ENCODE results near the gene FAF2.

FAF2 gene

DNA sequence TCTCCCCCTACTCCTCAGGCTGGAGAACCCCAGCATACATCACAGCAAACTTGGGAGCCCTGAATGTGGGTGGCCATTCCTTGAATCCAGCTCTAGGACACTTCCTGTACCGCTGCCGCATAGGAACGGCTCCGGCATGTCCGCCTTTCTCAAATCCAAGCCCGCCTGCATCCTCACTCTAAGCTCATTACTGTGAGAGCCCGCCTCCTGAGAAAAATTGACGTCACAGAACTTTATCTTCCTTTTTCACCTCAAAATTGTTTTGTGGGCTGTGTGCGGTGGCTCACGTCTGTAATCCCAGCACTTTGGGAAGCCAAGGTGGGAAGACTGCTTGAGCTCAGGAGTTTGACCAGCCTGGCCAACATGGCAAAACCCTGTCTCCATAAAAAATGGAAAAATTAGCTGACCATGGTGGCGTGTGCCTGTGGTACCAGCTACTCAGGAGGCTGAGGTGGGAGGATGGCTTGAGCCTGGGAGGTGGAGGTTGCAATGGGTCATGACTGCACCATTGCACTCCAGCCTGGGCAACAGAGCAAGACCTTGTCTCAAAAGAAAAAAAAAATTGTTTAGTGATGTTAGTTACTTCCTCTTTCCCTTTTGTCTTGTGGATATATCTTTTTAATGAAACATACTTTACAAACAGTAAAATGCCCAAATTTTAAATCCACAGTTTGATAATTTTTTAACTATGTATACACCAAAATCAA, 66.2 kb downstream of the FAF2 start:
- no peak for DNase-seq

DNA sequence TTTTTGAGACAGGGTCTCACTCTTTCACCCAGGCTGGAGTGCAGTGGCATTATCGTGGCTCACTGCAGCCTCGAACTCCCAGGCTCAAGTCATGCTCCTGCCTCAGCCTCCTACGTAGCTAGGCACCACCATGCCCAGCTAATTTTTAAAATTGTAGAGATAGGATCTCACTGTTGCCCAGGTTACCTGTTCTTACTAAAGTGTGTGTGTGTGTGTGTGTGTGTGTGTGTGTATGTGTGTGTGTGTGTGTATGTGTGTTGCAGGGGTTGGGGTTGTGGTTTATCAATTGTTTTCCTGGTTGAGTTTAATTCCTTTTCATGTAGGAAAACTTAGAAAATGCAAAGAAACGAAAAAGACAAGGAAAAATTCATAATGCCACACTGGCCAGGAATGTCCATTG, 67.2 kb downstream of the FAF2 start:
- no peak for DNase-seq

DNA sequence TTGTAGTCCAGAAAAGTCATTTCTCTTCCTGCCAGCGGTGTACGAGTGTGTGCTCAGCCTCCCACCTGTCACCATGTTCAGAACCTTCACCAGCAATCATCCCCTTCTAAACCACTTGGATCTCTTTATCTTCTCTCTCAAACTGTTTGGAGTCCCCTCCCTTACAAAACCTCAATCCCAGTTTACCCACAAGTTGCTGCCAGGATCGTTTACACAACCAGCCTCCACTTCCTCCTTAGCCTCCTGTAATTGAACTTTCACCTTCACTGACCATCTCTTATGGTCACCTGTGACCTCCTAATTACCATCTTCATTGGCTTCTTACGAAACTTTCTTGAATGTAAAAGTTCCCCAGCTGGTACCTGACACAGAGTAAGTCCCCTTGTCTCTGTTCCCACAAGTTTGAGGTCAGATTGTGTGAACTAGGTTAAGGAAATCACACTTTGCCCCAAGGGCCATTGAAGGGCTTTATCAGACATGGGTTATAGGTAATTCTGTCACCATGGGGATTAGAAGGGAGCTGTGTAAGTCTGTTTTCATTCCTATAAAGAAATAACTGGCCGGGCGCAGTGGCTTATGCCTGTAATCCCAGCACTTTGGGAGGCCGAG, 69.0 kb downstream of the FAF2 start:
- no peak for DNase-seq

DNA sequence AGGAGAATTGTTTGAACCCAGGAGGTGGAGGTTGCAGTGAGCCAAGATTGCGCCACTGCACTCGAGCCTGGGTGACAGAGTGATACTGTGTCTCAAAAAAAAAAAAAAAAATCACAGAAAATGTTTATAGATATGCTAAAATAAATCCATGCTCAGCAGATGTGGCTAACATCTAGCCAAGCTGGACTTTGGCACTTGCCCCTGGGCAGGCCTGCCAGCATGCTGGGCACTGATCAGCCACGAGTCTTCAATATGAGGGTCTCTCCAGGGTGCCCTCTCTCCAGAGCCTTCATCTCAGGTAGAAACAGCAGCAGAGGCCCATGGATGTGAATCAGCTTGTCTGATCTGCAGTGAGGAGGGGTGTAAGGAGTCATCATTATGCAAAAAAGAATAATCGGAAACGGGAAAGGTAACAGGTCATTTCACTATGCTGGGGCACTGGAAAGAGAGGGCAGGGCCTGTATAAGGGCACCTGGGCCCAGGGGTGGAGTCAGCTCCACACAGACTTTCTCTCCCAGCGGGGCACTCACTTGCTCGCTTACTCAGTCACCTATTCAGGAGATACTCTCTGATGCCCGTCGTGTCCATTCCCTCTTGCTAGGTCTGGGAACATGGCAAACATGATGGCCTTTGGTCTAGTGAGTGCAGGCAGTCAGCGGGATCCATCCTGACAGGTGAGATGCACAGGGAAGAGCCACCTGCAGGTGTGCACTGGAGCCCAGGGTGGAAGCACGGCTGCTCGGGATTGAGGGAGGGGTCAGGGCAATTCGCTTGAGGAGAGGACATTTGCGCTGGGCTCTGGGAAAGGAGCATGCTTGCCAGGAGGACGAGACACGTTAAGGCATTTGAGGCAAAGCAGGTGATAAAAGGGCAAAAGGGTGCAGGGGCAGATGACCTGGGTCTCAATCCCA, 71.9 kb downstream of the FAF2 start:
- DNase-seq: no peak

DNA sequence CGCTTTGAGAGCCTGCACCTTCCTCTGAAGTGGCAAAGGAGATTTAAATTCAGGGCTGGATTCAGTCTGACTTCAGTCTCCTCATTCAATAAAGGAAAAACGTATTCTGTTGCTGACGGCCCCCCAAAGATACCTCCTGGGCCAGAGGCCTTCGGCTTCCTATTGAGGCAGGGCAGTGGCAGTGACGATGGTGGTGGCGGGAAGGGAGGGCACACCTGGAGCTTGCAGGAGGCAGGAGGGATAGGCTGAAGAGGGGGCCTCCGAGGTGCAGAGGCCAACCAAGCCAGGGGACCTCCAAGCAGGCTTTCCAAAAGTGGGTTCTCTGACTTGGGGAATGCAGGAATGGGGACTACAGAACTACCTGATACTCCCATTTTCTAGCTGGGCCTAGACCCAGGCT, 73.1 kb downstream of the FAF2 start:
- no peak for DNase-seq

DNA sequence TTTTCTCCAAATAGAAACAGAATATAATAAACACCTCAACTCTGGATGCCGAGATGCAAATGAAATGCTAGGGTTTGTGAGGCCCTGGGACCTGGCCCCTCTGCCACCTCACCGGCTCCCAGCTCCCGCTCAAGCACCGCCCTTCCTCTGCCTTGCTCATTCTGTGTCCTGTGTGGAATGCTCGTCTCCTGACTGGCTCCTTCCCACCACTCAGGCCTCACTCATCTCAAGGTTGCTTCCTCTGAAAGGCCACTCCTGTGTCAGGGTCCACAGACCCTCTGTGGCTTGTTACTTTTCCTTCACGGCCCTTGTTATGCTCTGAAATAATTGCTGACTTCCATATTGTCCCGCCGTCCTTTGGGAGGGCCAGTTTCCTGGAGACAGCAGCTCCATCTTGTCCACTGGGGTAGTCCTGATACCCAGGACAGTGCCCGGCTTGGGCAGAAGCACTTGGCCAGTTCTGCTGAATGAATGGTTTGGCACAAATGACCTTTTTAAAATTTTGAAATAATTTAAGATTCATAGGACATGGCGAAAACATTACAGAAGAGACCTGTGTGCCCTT, 73.6 kb downstream of the FAF2 start:
- DNase-seq: no peak

DNA sequence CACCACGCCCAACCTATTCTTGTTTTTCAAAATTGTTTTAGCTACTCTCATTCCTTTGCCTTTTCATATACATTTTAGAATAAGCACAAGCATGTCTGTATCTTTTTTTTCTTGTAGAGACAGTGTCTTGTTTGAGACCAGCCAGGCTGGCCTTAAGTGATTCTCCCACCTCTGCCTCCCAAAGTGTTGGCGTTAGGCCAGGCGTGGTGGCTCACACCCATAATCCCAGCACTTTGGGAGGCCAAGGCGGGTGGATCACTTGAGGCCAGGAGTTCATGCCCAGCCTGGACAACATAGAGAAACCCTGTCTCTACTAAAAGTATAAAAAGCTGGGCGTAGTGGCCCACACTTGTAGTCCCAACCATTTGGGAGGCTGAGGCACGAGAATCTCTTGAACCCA, 76.0 kb downstream of the FAF2 start:
- DNase-seq: no peak

DNA sequence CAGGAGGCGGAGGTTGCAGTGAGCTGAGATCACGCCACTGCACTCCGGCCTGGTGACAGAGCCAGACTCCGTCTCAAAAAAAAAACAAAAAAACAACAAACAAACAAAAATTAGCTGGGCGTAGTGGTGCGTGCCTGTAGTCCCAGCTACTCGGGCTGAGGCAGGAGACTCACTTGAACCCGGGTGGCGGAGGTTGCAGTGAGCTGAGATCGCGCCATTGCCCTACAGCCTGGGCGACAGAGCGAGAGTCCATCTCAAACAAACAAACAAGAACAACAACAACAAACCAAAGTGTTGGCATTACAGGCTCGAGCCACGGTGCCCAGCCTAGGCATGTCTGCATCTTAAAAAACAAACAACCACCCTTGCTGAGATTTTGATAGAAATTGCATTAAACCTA, 76.8 kb downstream of the FAF2 start:
- no peak for DNase-seq

DNA sequence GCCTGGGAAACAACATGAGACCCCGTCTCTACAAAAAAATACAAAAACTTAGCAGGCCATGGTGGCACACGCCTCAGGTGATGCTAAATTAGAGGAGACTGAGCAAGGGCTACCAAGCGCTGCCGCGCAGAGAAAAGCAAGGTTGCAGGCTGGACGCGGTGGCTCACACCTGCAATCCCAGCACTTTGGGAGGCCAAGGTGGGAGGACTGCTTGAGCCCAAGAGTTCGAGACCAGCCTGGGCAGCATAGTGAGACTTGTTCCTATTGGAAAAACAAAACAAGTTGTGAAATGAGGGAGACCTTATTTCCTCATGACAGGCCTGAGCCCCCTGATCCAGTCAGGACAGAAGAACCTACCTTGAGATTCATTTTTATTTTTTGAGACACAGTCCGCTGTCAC, 77.5 kb downstream of the FAF2 start:
- DNase-seq: no peak

DNA sequence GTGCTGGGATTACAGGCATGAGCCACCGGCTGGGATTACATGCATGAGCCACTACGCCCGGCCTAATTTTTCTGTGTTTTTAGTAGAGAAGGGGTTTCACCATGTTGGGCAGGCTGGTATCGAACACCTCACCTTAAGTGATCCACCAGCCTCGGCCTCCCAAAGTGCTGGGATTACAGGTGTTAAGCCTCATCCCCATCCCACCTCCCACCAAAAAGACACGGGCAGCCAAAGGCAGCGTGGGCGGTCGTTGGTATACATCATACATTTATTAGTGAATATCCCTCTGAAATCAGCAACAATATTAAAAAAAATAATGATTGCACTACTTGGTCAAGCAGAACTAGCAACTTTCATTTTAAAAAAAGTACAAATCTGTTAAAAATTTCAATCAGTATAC, 78.3 kb downstream of the FAF2 start:
- DNase-seq: no peak

DNA sequence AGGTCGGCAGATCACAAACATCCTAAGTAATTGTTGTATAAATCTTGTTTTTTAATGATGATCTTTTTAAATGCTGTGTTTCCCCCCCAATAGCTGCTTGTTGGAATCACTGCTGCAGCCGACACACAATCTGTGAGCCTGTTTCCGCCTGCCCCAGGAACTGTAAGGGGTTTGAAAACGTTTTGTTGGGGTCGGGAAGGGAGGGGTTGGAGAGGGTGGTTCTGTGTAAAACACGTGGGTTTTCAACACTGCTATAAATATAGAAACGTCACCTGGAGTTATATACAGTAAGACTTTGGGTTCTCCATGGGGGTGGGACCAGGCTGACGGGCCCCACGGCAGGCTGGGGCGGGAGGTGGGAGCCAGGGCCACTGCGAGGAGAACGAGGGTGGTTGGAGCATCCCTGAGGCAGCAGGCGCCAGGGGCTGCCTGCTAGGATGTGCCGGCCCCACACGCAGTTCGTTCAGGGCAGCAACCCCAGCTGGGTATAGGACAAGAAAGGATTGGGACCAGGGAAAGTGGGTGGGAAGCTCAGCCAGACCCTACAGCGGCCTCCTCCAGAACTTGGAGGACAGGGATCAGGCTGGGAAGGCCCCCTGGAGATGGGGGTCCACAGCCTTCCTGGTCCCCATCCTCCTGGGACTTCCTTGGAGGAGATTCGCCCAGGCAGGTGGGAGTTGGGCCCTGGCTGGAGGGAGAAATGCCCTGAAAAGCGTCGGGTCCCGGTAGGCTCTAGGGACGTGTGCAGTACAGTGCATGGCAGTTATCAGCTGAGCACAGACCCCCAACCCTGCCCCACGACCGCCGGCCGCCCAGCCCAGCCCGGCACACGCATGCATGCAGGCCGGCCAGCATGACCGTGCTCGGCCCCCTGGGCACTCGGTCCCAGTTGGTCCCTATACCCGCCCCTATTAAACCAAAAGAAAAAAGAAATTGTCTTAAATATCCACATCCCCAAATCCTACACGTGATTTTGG, 79.3 kb downstream of the FAF2 start:
- DNase-seq: no peak

DNA sequence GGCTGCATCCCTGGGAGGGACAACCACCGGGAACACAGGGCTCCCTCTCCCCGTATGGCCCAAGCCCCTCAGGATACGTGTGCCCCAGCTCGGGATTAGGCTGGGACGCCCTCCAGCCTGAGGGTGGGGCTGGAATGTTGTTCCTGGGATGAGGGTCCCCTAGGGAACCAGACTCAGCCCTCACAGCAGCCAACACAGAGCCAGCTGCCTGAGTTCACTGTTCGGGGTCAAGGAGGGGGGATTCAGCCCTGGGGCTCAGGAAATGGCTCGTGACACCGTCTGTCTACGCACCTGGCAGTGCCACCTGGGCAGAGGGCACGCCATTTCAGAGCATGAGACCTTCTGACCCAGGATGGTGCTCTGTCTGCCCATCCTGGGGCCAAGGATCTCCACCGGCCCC, 80.1 kb downstream of the FAF2 start:
- no peak for DNase-seq

DNA sequence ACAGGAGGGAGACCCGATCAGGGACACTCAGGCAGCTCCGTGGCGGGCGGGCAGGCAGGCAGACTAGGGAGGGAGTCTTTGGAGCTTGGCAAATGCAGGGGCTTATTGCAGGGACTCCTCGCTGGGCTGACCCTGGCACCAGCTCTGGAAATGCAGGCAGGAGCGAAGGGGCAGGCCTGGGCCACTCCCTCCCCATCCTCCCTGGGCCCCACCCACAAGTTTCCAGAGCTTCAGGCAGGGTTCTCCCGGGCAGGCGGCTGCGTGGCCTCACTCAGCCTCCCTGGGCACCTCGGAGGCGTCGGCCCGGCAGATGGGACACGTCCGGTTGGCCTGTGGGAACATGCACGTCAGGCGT, 80.6 kb downstream of the FAF2 start:
- no peak for DNase-seq

DNA sequence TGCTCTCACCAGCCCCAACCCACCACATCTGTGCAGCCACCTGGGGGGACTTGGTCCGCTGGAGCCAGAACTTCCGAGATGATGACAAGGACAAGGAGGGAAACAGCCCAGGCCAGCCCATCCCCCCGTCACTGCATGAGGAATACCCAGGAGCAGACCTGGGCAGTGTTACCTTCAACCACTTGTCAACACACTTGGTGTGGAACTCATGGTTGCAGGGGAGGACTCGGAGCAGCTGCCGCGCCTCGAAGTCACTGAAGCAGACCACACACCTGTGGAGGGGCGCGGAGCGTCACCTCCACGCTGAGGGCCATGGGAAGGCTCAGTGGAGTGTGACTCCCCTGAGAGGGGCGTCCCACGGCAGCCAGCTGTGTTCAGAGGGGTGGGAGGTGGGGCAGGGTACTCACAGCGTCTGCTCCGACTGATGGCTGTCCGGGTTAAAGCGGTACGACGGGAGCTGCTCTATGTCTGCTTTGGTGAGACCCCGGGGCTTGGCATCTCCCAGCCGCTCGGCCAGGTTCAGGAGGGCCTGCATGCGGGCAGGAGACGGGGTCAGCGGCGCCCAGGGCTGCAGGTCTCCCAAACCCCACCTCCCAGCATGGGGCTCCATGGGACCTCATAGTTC, 81.0 kb downstream of the FAF2 start:
- DNase-seq: no peak

DNA sequence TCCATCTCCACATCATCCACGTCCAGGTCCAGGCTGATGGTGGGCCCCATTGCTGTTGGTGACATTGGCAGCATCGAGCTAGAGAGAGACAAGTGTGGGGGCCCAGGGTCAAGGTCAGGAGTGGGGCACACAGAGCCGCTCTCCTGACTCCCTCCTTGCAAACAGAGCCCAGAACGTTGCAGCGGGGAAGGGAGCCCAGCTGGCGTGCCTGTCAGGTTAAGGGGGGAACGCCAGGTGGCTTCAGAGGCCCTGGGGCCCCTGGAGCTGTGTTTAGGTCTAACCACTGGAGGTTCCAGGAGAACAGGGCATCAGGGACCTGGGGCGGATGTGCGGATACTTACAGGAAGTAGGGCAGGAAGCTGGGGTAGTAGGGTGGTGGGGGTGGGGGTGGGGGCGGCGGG, 81.6 kb downstream of the FAF2 start:
- no peak for DNase-seq

DNA sequence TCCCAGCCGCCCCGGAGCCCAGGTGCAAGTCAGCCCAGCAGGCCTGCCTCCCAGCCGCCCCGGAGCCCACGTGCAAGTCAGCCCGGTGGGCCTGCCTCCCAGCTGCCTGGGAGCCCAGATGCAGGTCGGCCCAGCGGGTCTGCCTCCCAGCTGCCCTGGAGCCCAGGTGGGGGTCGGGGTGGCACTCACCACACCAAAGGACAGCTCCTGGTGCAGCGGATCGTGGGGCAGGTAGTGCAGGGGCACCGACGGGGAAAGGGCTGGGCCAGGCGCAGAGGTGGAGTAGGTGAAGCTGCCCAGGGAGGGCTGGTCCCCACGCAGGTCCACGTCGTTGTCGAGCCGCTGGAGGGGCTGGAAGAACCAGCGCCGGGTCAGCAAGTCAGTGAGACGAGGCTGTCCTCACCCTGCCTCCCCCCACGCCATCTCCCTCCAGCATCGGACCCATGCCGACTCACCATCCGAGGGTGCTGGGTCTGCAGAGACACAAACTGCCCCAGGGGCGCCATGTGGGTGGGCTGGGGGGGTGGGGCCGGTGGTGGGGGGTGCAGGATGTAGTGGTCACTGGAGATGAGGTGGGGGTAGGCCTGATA, 82.3 kb downstream of the FAF2 start:
- no peak for DNase-seq

DNA sequence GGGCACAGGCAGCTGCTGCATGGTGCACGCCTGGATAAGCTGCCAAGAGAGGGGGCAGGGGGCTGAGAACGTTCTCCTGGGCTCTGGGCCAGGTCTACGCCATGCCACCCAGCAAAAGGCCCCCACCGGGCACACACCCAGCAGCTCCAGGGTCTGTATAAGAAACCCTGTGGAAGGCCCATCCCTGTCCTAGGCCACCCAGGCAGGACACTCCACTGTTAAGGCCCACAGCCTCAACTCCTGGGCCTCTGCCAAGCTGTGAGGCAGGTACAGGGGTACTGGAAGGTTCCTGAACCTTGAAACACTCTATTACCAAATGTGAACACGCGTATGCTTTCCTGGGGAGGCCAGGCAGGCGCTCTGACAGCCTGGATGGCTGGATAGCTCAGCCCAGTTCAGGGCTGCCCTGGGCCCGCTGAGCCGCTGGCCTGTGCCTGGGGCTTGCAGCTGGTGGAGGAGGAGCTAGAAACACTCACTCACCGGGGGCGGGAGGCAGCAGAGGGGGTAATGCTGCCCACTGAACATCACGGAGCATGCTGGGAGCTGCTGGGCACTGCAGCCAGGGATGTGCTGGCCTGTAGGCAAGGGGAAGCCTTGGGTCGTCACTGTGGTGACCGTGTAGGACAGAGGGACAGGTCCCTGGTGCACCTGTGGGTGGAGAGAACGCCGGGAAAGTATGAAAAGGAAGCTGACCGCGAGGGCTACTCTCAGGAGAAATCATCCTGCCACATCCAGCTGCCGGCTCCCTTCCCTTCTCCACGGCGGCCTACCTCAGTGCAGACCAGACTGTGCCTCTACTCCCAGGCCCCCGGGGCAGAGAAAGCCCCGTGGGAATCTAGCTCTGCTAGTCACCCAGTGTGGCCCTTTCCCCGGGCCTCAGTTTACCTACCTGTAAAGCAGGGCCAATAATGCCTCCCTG, 83.1 kb downstream of the FAF2 start:
- no peak for DNase-seq

DNA sequence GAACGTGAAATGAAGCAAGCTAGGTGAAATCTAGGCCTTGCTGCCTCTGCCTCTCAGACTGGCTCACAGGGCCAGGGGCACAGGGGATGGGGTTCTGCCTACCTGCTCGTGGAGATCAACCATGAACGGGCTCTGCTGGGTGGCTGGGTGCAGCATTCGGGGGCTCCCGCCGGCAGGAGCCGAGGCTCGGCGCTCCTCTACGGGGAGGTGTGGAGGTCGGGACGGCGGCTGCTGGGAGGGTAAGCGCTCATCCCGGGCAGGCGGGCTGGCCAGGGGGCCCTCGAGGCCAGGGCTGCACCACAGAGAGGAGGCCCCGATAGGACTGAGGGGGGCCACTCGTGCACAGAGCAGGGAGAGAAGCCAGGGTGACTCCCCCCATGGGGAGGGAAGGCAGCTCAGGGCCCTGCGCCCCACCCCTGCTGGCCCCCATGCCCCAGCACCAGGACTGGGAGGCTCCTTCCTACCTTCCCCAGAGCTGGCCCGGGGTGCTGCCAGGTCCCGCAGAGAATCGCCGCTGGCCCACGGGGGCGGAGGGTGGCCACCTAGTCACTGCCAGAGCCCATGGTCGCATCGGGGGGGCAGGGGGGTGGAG, 83.8 kb downstream of the FAF2 start:
- no peak for DNase-seq

DNA sequence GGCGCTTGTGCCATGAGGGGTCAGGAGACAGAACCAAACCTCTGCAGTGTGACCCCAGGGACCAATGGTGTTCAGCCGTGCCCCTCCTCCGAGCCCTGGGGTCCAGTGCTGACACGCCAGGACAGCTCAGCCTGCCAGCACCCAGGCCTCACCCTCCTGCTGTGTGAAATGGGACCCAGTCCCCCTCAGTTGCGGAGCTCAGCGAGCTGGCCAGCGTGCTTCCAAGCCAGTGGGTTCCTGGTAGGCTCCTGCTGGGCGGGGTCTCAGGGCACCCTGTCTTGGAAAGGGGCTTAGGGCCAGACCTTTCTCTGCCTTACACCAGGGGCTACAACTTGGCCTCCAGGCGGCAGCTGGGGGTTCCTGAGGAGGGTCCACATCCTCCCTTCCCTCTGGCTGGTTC, 84.6 kb downstream of the FAF2 start:
- no peak for DNase-seq

DNA sequence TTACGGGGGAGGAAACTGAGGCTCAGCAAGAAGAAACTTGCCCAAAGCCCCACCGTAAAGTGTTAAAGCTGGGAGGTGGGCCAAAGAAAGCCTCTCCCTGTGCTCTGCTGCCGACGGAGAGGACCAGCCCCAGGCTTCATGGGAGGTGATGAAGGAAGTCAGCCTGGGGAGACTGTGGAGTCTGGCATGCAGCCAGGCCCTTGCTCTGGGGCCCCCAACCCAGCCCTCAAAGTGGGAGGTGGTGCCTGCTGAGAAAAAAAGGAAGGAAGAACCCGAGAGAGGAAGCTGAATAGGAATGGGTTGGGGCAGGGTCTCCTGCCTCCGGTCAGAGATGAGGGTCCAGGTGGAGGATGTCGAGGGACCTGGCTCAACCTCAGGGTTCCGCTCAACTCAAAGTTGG, 85.2 kb downstream of the FAF2 start:
- no peak for DNase-seq
